GM21528 (cell line): ENCODE results near the gene USP22.

Source experiments
- ATAC-seq: cut with Tn5 transposase; IDR thresholded peaks from one replicate; pipeline ENCODE4 v1.9.1; 2021; ENCODE audit warnings: mild to moderate bottlenecking, moderate library complexity; ENCODE audit not compliant: unreplicated experiment, low FRiP score

The USP22 gene

DNA sequence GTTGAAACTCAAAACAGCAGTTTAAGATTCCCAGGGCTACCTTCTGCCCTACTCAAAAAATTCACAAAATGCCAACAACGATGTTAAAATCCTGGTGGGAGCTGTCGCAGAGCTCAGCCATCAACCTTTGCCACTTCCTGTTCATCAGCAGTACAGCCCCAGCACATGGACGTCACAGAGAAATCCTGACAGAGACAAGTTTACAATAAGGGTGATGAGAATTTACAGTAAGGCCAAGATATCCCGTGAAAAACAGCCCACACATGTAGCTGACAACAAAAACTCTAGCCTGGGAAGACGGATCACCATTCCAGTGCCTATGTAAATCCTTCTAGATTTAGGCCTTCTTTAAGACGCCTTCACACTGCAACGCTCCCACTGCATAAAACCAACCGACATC lies 18.8 kb downstream of the USP22 start:
- ATAC-seq: no peak

DNA sequence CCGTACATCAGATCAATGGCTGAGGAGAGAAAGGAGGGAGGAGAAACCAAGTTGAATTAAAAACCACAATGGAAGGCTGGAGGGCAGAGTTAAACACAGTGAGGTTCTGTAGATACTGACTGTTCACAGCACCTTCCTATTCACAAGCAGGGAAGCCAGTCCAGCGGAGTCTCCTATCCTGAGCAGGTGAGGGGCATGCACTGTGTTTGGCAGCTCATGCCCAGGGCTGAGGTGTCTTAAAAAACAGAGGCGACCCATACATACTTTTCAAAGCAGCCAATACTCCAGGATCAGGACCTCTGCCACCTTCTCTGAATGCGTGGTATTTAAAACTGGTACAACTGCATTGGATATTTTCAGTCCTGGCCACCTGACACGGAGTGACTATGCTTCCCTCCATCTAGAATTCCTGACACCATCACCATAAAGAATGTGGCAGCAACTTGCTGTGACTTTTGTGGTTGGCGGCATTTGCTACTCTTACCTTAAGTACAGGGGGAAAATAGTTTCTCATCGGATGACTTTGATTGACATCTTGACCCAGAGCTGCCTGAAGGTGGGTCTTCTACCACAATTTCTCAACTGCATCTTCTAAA lies 21.5 kb downstream of the USP22 start:
- no peak for ATAC-seq

DNA sequence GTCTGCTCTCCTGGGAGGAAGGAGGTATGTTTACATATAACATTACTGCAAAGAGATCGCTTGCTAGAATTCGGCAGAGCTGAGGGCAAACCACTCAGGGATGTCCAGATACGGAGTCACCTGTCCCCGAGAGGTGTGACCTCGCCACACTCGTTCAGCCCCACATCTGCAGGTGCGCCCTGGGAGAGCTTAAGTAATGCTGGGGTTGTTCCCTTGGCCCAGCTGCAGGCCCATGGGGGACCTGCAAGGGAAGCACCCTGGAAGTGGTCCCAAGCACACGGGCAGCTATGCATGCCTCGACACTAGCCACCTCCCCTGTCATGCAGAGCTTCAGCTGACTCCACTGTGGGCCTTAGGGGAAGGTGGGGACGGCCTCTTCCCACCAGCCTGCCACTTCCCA lies 22.2 kb downstream of the USP22 start:
- no peak for ATAC-seq

DNA sequence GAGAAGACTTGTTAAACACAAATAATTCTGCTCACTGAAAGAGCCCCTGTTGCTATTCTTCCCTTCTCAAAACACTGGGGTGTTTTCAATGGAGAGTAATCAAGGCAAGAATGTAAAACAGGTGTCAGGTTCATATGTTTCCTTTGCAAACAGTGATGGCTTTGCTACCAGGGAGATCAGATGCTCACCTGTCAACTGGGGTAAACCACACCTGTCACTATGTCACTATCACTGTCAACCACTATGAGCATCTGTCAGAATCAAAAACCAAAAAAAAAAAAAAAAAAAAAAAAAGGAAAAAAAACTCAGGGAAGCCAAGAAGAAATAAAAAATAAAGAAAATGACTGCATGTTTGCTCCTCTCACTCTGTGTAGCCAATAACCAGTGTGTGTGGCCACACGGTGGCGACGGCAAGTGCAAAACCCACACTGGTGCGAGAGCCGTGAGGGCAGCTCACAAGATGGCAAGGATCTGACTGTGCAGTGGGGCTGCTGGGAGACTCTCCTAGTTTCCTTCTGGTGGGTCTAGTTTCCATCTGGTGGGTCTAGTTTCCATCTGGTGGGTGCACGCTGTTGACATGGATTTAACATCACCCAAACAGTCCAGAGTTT lies 22.7 kb downstream of the USP22 start:
- ATAC-seq: no peak

DNA sequence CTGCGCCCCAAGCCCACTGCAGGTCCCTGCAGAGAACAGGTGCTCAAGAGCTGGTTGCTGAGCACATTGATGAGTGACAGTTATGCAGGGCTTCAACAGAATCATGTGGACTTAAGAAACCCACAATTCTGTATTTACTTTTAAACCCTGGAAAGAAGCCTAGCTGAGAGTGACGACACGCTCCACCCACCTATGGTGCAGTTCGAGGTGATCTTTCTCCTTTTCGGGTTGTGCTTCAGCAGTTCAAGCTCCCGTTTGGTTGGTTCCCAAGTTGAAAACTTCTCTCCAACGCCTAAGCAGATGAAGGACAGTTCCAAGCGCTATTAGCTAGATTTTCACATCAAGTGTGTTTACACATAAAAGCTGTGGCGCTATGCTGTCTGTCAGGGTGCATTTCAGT lies 23.9 kb downstream of the USP22 start:
- ATAC-seq: no peak

DNA sequence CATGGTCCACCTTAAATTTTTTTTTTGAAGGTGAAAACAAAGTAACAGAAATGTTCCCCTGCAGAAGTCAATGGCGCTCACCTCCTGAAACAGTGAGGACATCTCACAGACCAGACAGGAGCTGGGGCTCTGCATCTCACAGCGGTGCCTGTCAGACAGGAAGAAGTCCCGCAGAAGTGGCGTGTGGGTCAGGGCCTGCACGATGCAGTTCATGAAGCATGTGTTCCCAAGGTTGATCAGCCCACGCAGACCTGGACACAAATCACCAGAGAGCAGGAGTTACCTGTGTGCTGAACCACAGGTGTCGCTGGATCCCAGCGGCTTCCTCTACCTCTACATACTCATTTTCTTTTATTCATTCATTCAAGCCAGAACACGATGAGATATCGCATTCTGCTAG lies 24.9 kb downstream of the USP22 start:
- ATAC-seq: no peak

DNA sequence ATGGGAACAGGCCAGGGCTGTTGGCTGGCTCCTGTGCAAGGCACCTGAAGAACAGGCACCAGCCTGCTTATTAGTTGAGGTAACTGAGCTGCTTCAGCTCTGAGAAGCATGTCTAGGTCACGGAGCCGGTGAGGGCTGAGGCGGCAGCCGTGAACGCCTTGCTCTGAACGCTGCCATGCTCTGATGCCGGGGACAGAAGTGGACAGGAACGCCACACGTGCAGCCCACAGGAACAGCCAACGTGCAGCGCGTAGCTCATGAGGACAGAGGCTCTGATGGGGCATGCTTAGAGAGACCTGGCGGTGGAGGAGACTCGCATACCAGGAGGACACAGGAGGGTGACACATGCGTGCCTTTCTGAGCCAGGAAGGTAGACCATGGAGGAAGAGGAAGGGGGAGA lies 25.6 kb downstream of the USP22 start:
- ATAC-seq: no peak

DNA sequence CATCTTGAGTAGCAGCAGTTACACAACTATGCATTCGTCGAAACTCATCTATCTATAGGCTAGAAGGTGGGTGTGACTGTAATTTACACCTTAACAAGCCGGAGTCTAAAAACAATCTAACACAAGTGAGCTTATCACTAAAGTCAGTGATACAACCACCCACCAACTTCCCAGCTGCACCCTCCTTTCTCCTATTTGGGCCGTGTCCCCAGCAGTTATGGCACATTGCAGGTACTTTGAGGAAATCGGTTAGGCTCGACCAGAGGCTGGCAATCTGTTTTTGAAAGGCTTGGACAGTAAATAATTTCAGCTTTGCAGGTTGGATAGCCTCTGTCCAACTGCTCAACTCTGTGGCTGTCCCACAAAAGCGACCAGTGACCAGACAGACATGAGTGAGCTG lies 26.0 kb downstream of the USP22 start:
- no peak for ATAC-seq

DNA sequence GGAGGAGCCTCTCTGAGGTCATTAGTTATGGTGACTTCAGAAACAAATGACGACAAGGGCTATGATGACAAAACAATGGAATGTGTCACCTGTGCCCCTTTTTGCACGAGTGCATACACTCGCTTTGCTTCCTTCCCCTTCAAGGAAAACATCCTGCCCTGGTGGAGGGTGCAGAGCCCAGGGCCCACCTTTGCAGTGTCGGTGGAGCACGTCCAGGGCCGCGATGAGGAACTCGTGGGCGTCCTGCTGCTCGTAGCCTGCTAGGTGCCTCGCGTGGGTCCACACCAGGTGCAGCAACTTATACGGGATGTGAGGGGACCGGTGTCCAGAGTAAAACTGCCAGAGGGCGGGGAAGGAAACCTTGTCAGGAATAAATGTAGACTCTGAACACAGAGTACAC lies 27.2 kb downstream of the USP22 start:
- ATAC-seq: no peak

DNA sequence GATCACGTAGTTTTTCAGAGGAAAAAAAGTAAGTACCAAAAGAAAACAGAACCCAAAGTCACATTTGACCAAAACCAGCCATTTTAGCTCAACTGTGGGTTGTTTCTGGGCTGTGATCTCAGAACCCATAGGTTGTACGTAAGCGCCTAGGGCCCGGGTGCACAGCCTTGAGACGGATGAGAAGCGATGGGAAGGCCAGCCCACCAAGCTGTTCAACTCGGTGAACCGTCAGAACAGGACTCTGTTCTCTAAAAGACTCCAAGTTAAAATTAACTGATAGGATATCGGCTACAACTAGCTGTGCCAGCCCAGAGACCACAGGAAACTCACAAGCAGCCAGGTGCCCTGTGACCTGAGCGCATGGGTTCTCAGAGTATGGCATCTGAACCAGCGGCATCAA lies 28.3 kb downstream of the USP22 start:
- ATAC-seq: no peak

DNA sequence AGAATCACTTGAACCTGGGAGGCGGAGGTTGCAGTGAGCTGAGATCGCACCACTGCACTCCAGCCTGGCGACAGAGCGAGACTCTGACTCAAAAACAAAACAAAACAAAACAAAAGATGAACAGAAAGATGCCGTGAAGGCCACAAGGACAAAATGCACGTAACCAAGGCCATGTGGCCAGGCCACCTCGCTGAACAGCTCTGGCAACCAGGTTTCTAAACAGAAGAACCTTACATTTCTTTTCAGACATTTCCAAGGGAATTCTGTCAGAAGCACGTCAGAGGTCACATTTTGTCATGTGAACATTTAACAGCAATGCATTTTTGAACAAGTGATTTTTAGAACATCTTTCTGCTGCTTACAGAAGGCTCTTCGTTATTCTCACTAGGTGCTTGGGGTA lies 28.8 kb downstream of the USP22 start:
- ATAC-seq: no peak

DNA sequence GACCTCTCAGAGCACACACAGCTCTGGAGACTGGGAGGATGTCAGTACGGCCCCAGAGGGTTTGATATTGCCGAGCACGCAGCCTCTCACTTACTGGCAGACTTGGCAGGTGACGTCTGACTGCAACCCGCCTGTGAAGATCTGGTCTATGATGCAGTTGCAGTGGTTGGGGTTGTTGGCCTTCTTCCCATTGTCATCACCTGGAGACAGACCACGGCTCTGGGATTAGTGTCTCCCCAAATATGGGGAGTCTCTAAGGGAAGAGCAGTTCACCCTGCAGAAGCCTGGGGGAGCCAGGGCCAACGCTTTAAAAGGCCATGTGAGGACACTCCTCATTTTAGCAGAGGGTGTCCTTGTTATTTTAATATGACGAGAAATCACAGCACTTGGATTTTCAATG lies 30.1 kb downstream of the USP22 start:
- ATAC-seq: no peak

DNA sequence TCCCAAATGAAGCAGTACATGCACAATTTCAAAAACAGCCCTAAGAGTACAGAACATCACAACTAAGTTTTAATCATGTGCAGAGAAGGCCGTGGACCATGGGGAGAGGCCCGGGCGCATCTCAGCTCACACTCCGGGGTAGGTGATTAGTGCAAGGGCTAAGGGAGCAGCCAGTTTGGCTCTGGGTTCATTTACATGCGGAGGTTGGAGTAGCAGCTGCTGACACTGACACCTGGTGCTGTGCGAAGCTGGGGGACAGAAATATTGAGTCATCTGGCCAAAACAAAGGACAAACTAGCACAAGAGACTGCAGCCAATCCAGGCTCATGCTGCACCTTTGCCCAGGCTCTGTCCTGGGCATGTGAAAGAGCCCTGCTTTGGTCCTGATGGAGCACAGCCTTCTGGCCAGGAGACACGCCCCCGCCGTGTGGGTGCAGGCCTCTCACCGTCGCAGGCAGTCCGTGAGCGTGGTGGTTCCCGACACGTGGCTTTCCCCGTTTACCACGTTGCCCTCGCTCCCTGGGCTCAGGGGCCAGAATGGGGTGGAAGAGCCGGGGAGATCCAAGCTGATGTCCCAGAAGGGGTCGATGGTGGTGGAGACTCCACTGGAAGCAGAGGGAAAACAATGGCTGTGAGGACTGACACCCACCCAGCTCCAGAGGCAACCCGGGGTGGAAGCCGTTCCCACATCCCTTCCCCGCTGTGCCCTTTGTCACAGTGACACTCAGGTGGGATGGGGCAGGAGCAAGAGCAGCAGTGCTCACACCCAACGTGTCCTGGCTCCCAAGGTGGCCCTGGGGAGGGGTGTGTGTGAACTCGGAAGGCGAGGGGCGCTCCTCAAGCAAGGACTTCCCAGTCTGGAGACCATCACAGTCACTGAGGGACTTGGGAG lies 31.9 kb downstream of the USP22 start:
- ATAC-seq: no peak

DNA sequence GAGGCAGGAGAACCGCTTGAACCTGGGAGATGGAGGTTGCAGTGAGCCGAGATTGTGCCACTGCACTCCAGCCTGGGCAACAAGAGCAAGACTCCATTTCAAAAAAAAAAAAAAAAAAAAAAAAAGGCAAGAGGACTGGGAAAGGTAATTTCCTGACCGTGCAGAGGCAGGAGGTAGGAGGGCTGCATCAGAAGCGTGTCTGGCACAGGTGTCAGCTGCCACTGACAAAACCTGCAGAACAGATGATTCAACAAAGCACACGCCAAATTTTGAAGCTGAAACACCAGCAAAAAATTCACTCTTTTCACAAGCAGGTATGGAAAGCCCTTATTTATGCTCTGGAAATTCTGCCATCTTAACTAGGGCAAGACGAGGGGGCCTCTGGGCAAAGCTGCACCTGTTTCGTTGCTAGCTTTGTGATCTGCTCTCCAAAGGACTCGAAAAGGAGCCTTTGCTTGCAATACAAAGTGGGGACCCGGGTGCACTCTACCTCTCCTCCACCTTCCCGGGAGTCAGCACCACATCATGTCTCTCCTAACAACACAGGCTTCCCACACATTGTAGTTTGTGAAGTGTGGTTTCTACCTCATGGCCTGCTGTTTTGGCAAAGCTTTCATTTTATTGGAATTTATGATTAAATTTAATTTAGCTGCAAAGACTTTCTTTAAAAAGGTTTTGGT lies 33.7 kb downstream of the USP22 start:
- ATAC-seq: no peak

DNA sequence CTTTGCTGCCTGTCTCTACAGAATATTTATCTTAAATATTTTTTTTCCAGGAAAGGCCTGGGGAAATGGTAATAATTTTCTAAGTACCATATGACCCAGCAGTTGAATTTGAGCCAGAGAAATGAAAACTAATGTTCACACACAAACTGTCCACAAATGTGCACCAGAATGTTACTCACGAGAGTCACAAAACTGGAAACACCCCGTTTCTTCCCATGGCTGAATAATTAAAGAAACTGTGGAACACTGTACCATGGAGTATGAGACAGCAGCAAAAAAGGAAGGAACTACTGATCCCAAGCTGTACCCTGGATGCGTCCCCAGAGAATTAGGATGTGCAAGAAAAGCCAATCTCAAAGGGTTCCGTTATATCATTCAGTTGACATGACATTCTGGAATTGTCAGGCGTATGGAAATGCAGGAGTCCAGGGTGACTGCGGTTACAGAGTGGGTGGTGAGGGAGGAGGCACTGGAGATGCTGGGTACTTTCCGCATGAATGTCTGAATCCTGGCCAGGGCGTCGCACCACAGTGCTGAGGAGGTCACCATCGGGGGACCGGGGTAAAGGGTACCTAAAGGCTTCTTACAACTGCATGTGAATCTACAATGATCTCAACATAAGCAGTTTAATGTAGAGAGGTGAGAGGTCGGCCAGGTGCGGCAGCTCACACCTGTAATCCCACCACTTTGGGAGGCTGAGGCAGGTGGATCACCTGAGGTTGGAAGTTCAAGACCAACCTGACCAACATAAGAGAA lies 34.5 kb downstream of the USP22 start:
- ATAC-seq: no peak

DNA sequence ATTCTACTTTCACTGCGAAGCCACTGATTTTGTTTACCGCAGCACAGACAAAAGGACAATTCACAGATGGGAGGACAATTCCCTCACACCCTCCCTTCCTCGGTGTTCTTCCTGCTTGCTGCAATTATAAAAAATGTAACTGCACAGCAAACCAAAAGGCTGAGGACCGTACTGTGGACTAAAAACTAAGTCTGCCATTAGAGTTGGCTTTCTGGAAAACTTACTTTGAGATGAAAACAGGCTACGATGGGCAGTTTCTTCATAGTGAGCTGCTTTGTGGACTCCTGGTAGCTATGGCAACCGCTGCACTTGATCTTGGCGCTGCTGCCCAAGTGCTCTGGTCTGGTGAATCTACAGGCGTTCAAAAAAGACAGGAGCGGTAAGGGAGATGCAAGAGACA lies 35.2 kb downstream of the USP22 start:
- ATAC-seq: no peak

DNA sequence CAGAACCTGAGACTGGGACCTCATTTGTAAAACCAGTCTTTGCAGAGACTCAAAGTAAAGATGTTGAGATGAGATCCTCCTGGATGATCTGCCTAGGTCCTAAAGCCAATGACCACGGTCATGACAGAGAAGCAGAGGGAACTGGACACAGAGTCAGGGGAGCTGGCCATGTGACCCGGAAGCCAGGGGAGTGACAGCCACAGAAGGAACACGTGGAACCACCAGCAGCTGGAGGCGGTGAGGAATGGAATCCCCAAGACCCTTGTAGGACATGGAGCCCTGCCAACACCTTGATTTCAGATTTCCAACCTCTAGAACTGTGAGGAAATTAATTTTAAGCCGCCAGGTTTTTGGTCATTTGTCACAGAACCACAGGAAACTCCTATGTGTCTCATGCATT lies 37.0 kb downstream of the USP22 start:
- no peak for ATAC-seq

DNA sequence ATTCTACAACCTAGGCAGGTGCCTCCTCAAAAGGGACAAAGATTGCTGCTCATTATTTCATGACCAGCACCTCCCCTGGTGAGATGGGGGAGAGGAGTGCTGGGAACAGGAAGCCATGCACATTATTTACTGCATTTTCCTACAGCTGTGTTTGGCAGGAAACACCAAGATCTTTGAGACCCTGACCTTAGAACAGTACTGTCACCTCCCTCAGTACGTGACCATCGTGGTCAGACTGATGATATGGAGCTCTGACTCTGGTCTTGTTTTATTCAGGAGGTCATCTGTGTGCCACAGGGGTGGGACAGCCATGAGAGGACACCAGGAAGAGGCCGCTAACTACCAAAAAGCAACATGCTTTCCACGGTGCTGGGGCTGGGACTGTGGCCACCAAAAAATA lies 37.4 kb downstream of the USP22 start:
- ATAC-seq: no peak

DNA sequence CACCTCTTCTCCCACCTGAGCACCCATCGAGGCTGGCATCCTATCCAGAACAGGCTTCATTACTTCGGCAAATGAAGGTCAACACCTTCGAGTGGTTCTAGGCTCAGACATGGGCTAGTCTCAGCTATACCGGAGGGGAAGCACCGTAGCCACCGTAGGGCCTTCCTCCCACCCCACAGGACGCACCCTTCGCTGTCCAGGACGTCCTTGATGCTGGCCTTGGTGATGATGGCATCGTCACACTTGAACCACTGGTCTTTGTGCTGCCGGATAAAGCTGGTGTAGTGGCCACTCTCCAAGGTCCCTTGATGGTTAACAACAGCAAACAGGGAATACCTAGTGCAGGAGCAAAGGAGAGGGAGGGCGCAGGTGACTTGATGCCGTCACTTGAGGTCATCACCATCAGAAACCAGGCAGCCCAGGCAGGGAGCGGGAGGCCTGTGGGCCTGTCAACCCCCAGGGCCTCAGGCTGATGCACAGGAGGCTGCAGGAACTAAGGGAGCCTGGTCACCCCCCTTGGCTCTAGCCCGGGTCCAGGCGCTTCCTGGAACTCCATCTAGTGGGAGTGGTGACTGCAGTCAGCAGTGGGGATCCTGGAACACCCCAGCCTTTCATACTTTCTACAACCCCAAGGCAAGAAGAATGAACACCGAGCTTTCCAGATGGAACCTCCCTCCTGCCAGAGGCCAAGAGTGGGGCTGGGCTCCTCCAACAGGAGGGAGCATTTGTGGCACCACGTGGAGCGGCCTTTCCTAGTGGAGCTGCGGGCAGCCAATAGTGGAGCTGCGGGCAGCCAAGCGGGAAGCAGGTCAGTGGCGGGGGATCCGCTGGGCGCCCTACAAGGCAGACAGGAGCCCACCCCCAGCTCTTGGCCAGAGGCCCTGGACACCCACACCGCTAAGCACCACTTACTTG lies 38.5 kb downstream of the USP22 start:
- ATAC-seq: no peak
